IPS DF 6.9 (cell line): ENCODE data around the gene LGR4.
"Not testable (repeated sequence)": the region's sequence is repeated elsewhere in the genome, so short reads cannot be mapped to it uniquely, and the experiment has no call there.

Source experiments
- DNase-seq: peaks from one replicate; pipeline ENCODE4 v3.0.0-alpha.2; 2013; ENCODE audit warnings: low read depth, low spot score
- H3K27ac ChIP-seq: one replicate; pipeline ENCODE4 v1.5.1; 2013; ENCODE audit warnings: low read length, control low read depth
- H3K27me3 ChIP-seq: 2 replicates; pipeline ENCODE4 v1.6.1; 2013; ENCODE audit warnings: mild to moderate bottlenecking, low read length; ENCODE audit not compliant: control insufficient read depth, insufficient read depth
- H3K36me3 ChIP-seq: 2 replicates; pipeline ENCODE4 v1.6.1; 2013; ENCODE audit warnings: low read length; ENCODE audit not compliant: control insufficient read depth, insufficient read depth
- H3K4me1 ChIP-seq: 2 replicates; pipeline ENCODE4 v1.6.1; 2013; ENCODE audit warnings: low read length; ENCODE audit not compliant: control insufficient read depth, insufficient read depth
- H3K4me3 ChIP-seq: 2 replicates; pipeline ENCODE4 v1.5.1; 2013; ENCODE audit warnings: mild to moderate bottlenecking, low read length
- H3K9me3 ChIP-seq: 2 replicates; pipeline ENCODE4 v1.6.1; 2013; ENCODE audit warnings: low read length, inconsistent platforms; ENCODE audit not compliant: control insufficient read depth, insufficient read depth
- WGBS: extraction: QIAGEN DNeasy Blood & Tissue Kit; methylation state at CpG from one replicate; pipeline ENCODE4 v1.1.7; 2013; ENCODE audit warnings: mixed read lengths, missing lambda C conversion rate; ENCODE audit not compliant: insufficient read length, insufficient coverage; 5-methylcytosine and 5-hydroxymethylcytosine counted together

LGR4 gene

GRCh38 chr11:27459191-27459590 is 13.4 kb downstream of the LGR4 start:
- no peak overlapping the region for H3K4me3 ChIP-seq
- no peak for DNase-seq
- no peak overlapping the region for H3K27ac ChIP-seq
- no peaks in the 10 kb centered on the region for H3K9me3 ChIP-seq
- H3K36me3 ChIP-seq: no peaks in the 10 kb centered on the region
- H3K4me1 ChIP-seq: peaks cover 2% of the 10 kb centered on the region; the same call in 1 of the 2 replicates
- no CpG with 5 or more reads among the region's 6 CpGs for WGBS
- no peaks in the 10 kb centered on the region for H3K27me3 ChIP-seq

GRCh38 chr11:27458182-27458581 is 14.4 kb downstream of the LGR4 start:
- H3K4me1 ChIP-seq: peaks cover 2% of the 10 kb centered on the region; the same call in 1 of the 2 replicates
- WGBS: no CpG with 5 or more reads among the region's 2 CpGs
- H3K36me3 ChIP-seq: no peaks in the 10 kb centered on the region
- H3K27me3 ChIP-seq: no peaks in the 10 kb centered on the region
- DNase-seq: no peak
- no peak overlapping the region for H3K4me3 ChIP-seq
- no peaks in the 10 kb centered on the region for H3K9me3 ChIP-seq
- H3K27ac ChIP-seq: no peak overlapping the region

- Histone ChIP-seq H3K4me3 (no peak overlapping the region), H3K9me3 (no peaks in the 10 kb centered on the region), H3K27ac (no peak overlapping the region), H3K27me3 (no peaks in the 10 kb centered on the region), H3K36me3 (no peaks in the 10 kb centered on the region), H3K4me1 (peaks cover 2% of the 10 kb centered on the region; the same call in 1 of the 2 replicates)
- DNase-seq: no peak
These were observed 15.7 kb downstream of the LGR4 start for GRCh38 chr11:27456795-27457329.

- H3K4me1 ChIP-seq: peaks cover 2% of the 10 kb centered on the region; the same call in 1 of the 2 replicates
- WGBS: no CpG with 5 or more reads among the region's 2 CpGs
- H3K27ac ChIP-seq: no peak overlapping the region
- no peaks in the 10 kb centered on the region for H3K9me3 ChIP-seq
- no peak for DNase-seq
- H3K27me3 ChIP-seq: no peaks in the 10 kb centered on the region
- no peak overlapping the region for H3K4me3 ChIP-seq
- no peaks in the 10 kb centered on the region for H3K36me3 ChIP-seq
These were observed 16.3 kb downstream of the LGR4 start for GRCh38 chr11:27456140-27456794.

- no peak for DNase-seq
- Histone ChIP-seq H3K4me3 (no peak overlapping the region), H3K27me3 (no peaks in the 10 kb centered on the region), H3K27ac (no peak overlapping the region), H3K9me3 (no peaks in the 10 kb centered on the region), H3K36me3 (no peaks in the 10 kb centered on the region), H3K4me1 (peaks cover 2% of the 10 kb centered on the region; the same call in 1 of the 2 replicates)
- no CpG with 5 or more reads among the region's 4 CpGs for WGBS
These were observed 16.9 kb downstream of the LGR4 start for GRCh38 chr11:27455667-27456066.

GRCh38 chr11:27453701-27454100 is 18.9 kb downstream of the LGR4 start:
- Histone ChIP-seq H3K4me1 (no peaks in the 10 kb centered on the region), H3K36me3 (no peaks in the 10 kb centered on the region), H3K27me3 (no peaks in the 10 kb centered on the region), H3K27ac (no peak overlapping the region), H3K9me3 (no peaks in the 10 kb centered on the region), H3K4me3 (no peak overlapping the region)
- no peak for DNase-seq
- no CpG with 5 or more reads among the region's 1 CpG for WGBS

GRCh38 chr11:27452147-27452546 is 20.4 kb downstream of the LGR4 start:
- no peaks in the 10 kb centered on the region for H3K36me3 ChIP-seq
- H3K27me3 ChIP-seq: no peaks in the 10 kb centered on the region
- DNase-seq: no peak
- no peaks in the 10 kb centered on the region for H3K9me3 ChIP-seq
- no peak overlapping the region for H3K27ac ChIP-seq
- H3K4me1 ChIP-seq: no peaks in the 10 kb centered on the region
- H3K4me3 ChIP-seq: no peak overlapping the region
- no CpG with 5 or more reads among the region's 3 CpGs for WGBS

- Histone ChIP-seq H3K4me3 (no peak overlapping the region), H3K27me3 (no peaks in the 10 kb centered on the region), H3K36me3 (no peaks in the 10 kb centered on the region), H3K4me1 (no peaks in the 10 kb centered on the region), H3K9me3 (no peaks in the 10 kb centered on the region), H3K27ac (no peak overlapping the region)
- no peak for DNase-seq
- WGBS: no CpG with 5 or more reads among the region's 1 CpG
These were observed 21.2 kb downstream of the LGR4 start for GRCh38 chr11:27451244-27451965.

- H3K27ac ChIP-seq, H3K4me1 ChIP-seq, H3K27me3 ChIP-seq, H3K9me3 ChIP-seq, H3K4me3 ChIP-seq, DNase-seq, H3K36me3 ChIP-seq: not testable (repeated sequence)
- no CpG with 5 or more reads among the region's 5 CpGs for WGBS
These were observed 24.4 kb downstream of the LGR4 start for GRCh38 chr11:27448184-27448540.

GRCh38 chr11:27447288-27448183 is 25.1 kb downstream of the LGR4 start:
- H3K4me1 ChIP-seq: peaks cover 4% of the 10 kb centered on the region; the same call in 1 of the 2 replicates

More at GRCh38 chr11:27447288-27448183, 25.1 kb downstream of the LGR4 start:
- Histone ChIP-seq H3K9me3 (no peaks in the 10 kb centered on the region), H3K27me3 (no peaks in the 10 kb centered on the region), H3K36me3 (no peaks in the 10 kb centered on the region), H3K27ac (no peak overlapping the region), H3K4me3 (no peak overlapping the region)
- WGBS: no CpG with 5 or more reads among the region's 5 CpGs
- no peak for DNase-seq
